ENCODE measurements around the gene PIBF1. TPM values are rescaled to one million over a fixed set of nuclear protein-coding genes. Genes with fewer than 3 reads are reported as not detected.

Gene PIBF1
- total RNA-seq, 6 experiments from 2014 or later = 5.3 to 10.9 (median 7.8) TPM

GRCh38 chr13:73059460-73060250 is 277.7 kb downstream of the PIBF1 start:
- peaks cover 0 to 2% of the 10 kb centered on the region in 2 donors for H3K27me3 ChIP-seq
- intact Hi-C loops (cut with DNase I) = no loop called here
- TF ChIP-seq POLR2A (IDR thresholded peaks at IDR 0.05) (no peak), CTCF (IDR thresholded peaks at IDR 0.05) (peak in 2 of 4 donors; percentile 31)
- H3K4me1 ChIP-seq = no peaks in the 10 kb centered on the region
- no peaks in the 10 kb centered on the region for H3K36me3 ChIP-seq
- no peaks in the 10 kb centered on the region for H3K9me3 ChIP-seq
- H3K27ac ChIP-seq = peak overlapping the region in 1 of 3 donors; percentile 37
- peak overlapping the region; percentile 59 to 72 (median 71) for H3K4me3 ChIP-seq
- 2% methylated on average over 38 of the region's 68 CpGs for WGBS (ENCODE audit: insufficient coverage, low coverage, low lambda C conversion rate, missing lambda C conversion rate)
- DNase-seq (peak; percentile 72 to 82 (median 73)), ATAC-seq (peak; percentile 21 to 67 (median 60))

GRCh38 chr13:73060251-73061160 is 278.6 kb downstream of the PIBF1 start:
- Histone ChIP-seq H3K4me1 (no peaks in the 10 kb centered on the region), H3K9me3 (no peaks in the 10 kb centered on the region), H3K36me3 (no peaks in the 10 kb centered on the region), H3K27me3 (peaks cover 0 to 2% of the 10 kb centered on the region in 2 donors), H3K4me3 (peak overlapping the region; percentile 59 to 72 (median 71)), H3K27ac (no peak overlapping the region)
- TF ChIP-seq POLR2A (IDR thresholded peaks at IDR 0.05) = no peak
- no peak for TF ChIP-seq CTCF (IDR thresholded peaks at IDR 0.05)
- 19% methylated on average over 26 of the region's 26 CpGs for WGBS (ENCODE audit: insufficient coverage, low coverage, low lambda C conversion rate, missing lambda C conversion rate)
- ATAC-seq (no peak), DNase-seq (peak in 1 of 3 donors; percentile 25)
- intact Hi-C loops (cut with DNase I) = no loop called here

GRCh38 chr13:73061473-73061872 is 279.5 kb downstream of the PIBF1 start:
- Histone ChIP-seq H3K27ac (no peak overlapping the region), H3K4me3 (no peak overlapping the region), H3K36me3 (no peaks in the 10 kb centered on the region), H3K9me3 (no peaks in the 10 kb centered on the region), H3K4me1 (no peaks in the 10 kb centered on the region), H3K27me3 (peaks cover 0 to 2% of the 10 kb centered on the region in 2 donors)
- ATAC-seq (no peak), DNase-seq (no peak)
- WGBS (ENCODE audit: insufficient coverage, low coverage, low lambda C conversion rate, missing lambda C conversion rate) = 70% methylated on average over 6 of the region's 6 CpGs
- TF ChIP-seq CTCF (IDR thresholded peaks at IDR 0.05) = no peak
- TF ChIP-seq POLR2A (IDR thresholded peaks at IDR 0.05) = no peak
- intact Hi-C loops (cut with DNase I) = no loop called here

GRCh38 chr13:73061876-73062275 is 279.9 kb downstream of the PIBF1 start:
- TF ChIP-seq CTCF (IDR thresholded peaks at IDR 0.05) = no peak
- DNase-seq (no peak), ATAC-seq (no peak)
- Histone ChIP-seq H3K4me1 (no peaks in the 10 kb centered on the region), H3K36me3 (no peaks in the 10 kb centered on the region), H3K27me3 (no peaks in the 10 kb centered on the region), H3K27ac (no peak overlapping the region), H3K4me3 (no peak overlapping the region), H3K9me3 (no peaks in the 10 kb centered on the region)
- intact Hi-C loops (cut with DNase I) = no loop called here
- WGBS (ENCODE audit: insufficient coverage, low coverage, low lambda C conversion rate, missing lambda C conversion rate) = 78% methylated on average over 6 of the region's 9 CpGs
